ENCODE results near the gene ABCD3. TPM values are rescaled to one million over a fixed set of nuclear protein-coding genes. Genes with fewer than 3 reads are reported as not detected.
A peak's percentile ranks its signal among the peaks of the same experiment; 100 is the strongest.

Gene ABCD3
- total and polyA plus RNA-seq, 2 experiments from 2014 or later: 31.8 to 41.7 TPM

- peaks cover 42% of the 10 kb centered on the region for H3K79me2 ChIP-seq (ENCODE audit: insufficient read depth)
- no peaks in the 10 kb centered on the region for H3K27me3 ChIP-seq (replicated peaks; ENCODE audit: insufficient read depth)
- no peaks in the 10 kb centered on the region for H4K20me1 ChIP-seq (ENCODE audit: insufficient read depth)
- peaks cover 73% of the 10 kb centered on the region for H3F3A ChIP-seq (ENCODE audit: insufficient read depth)
- 1 to 2% methylated on average over 26 of the region's 26 CpGs for WGBS, 2 experiments (ENCODE audit: low coverage in 1 of 2, low lambda C conversion rate in 2 of 2, missing lambda C conversion rate in 2 of 2)
- H2AFZ ChIP-seq: peak overlapping the region; percentile 20; the same call in 1 of the 2 replicates
- H3K9me2 ChIP-seq (ENCODE audit: insufficient read depth): no peaks in the 10 kb centered on the region
- DNase-seq: peak; percentile 72
- H3K4me1 ChIP-seq (ENCODE audit: insufficient read depth): peaks cover 66% of the 10 kb centered on the region
- H3K4me2 ChIP-seq (ENCODE audit: unreplicated experiment): peak overlapping the region; percentile 96
- H3K4me3 ChIP-seq: peak overlapping the region; percentile 90
- peak overlapping the region; percentile 83 for H3K9ac ChIP-seq
- peaks cover 21% of the 10 kb centered on the region for H3K36me3 ChIP-seq (ENCODE audit: low read depth)
- no peaks in the 10 kb centered on the region for H3K9me3 ChIP-seq (ENCODE audit: low read depth)
- in situ Hi-C loops (cut with MboI): no loop called here
- H3K27ac ChIP-seq: peak overlapping the region; percentile 78
- TF ChIP-seq EZH2phosphoT487 (IDR thresholded peaks at IDR 0.05; ENCODE audit: insufficient read depth, low read depth) (no peak), EZH2 (IDR thresholded peaks at IDR 0.05; ENCODE audit: insufficient read depth, poor library complexity, severe bottlenecking) (no peak)
Observed at GRCh38 chr1:94542088-94542870, 124.1 kb downstream of the ABCD3 start.

DNA sequence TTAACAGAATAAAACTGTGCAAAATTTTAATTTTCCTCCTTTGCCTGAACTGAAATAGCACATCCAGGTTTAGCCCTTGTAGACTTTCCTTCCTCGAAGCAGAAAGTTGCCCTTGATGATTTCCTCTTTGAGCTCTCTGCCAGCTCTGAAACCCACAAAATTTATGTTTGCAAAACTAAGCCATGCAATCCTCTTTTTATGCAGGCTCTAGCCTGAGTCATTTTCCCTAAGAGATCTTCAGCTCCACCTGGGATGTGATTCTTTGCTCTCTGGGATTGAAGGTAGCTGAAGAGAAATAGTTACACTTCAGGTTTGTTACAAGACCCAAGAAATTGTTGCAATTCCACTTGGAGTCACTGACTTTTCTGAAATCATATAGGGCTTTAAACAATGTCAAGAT is 124.8 kb downstream of the ABCD3 start:
- Histone ChIP-seq H3K27me3 (replicated peaks; ENCODE audit: insufficient read depth) (no peaks in the 10 kb centered on the region), H3K9ac (peak overlapping the region; percentile 83), H3F3A (ENCODE audit: insufficient read depth) (peaks cover 65% of the 10 kb centered on the region), H4K20me1 (ENCODE audit: insufficient read depth) (no peaks in the 10 kb centered on the region), H3K79me2 (ENCODE audit: insufficient read depth) (peaks cover 35% of the 10 kb centered on the region), H2AFZ (no peak overlapping the region), H3K9me2 (ENCODE audit: insufficient read depth) (no peaks in the 10 kb centered on the region), H3K4me1 (ENCODE audit: insufficient read depth) (peaks cover 58% of the 10 kb centered on the region), H3K36me3 (ENCODE audit: low read depth) (peaks cover 14% of the 10 kb centered on the region), H3K4me2 (ENCODE audit: unreplicated experiment) (peak overlapping the region; percentile 96), H3K27ac (peak overlapping the region; percentile 78), H3K4me3 (peak overlapping the region; percentile 90), H3K9me3 (ENCODE audit: low read depth) (no peaks in the 10 kb centered on the region)
- TF ChIP-seq EZH2 (IDR thresholded peaks at IDR 0.05; ENCODE audit: insufficient read depth, poor library complexity, severe bottlenecking): no peak
- no peak for TF ChIP-seq EZH2phosphoT487 (IDR thresholded peaks at IDR 0.05; ENCODE audit: insufficient read depth, low read depth)
- peak; percentile 74 for DNase-seq
- WGBS, 2 experiments (ENCODE audit: low coverage in 1 of 2, low lambda C conversion rate in 2 of 2, missing lambda C conversion rate in 2 of 2): 12 to 21% methylated on average over 1 of the region's 1 CpG
- in situ Hi-C loops (cut with MboI): no loop called here

- 34 to 42% methylated on average over 4 of the region's 4 CpGs for WGBS, 2 experiments (ENCODE audit: low coverage in 1 of 2, low lambda C conversion rate in 2 of 2, missing lambda C conversion rate in 2 of 2)
- TF ChIP-seq EZH2 (IDR thresholded peaks at IDR 0.05; ENCODE audit: insufficient read depth, poor library complexity, severe bottlenecking) (no peak), EZH2phosphoT487 (IDR thresholded peaks at IDR 0.05; ENCODE audit: insufficient read depth, low read depth) (0 out of 2 replicates have a peak, but pooled peaks have one; percentile 38)
- H3K4me3 ChIP-seq: peak overlapping the region; percentile 27; the same call in 1 of the 2 replicates
Observed at GRCh38 chr1:94543893-94544635, 125.9 kb downstream of the ABCD3 start.

DNA sequence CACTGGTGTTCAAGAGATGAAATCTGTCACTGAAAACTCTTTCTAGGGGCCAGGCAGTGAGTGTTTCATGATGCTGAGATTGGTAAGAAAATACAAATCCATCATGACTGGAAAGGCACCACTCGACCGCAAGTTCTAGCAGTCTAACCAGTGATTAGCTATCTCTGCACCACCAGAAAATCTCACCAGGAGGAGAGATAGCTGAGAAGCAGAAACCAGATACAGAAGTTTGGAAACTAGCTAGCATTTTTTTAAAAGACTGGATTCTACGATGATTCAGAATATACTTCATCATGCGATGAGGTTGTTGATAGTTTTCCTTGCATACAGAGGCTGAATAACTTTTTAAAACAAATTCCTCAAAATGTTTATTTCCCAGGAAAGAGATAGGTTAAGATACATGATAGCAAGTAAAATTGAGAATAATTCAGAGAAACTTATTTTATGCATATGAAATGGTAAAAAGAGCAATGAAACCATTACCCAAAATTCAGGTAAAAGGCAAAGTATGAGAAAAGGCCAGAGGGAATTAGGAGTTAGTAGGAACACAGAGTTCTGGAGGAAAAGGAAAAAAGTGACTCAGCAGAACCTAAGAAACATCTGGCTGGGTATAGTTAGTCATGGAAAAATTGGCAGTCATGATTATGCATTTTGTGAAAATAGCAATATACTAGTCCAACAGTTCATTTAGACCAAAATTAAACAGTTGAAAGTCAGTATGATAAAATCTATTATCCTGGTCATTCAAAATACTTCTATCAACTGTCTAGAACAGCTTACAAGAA is 126.7 kb downstream of the ABCD3 start:
- TF ChIP-seq EZH2phosphoT487 (IDR thresholded peaks at IDR 0.05; ENCODE audit: insufficient read depth, low read depth): no peak
- TF ChIP-seq EZH2 (IDR thresholded peaks at IDR 0.05; ENCODE audit: insufficient read depth, poor library complexity, severe bottlenecking): no peak
- H3F3A ChIP-seq (ENCODE audit: insufficient read depth): peaks cover 46% of the 10 kb centered on the region
- peak overlapping the region; percentile 68 for H3K4me2 ChIP-seq (ENCODE audit: unreplicated experiment)
- peak overlapping the region; percentile 27 for H3K4me3 ChIP-seq
- H3K27ac ChIP-seq: peak overlapping the region; percentile 97
- H3K36me3 ChIP-seq (ENCODE audit: low read depth): no peaks in the 10 kb centered on the region; the same call in 1 of the 2 replicates
- H3K4me1 ChIP-seq (ENCODE audit: insufficient read depth): peaks cover 40% of the 10 kb centered on the region
- DNase-seq: peak; percentile 92
- H3K27me3 ChIP-seq (replicated peaks; ENCODE audit: insufficient read depth): no peaks in the 10 kb centered on the region
- no peaks in the 10 kb centered on the region for H3K9me3 ChIP-seq (ENCODE audit: low read depth)
- in situ Hi-C loops (cut with MboI): no loop called here
- H3K79me2 ChIP-seq (ENCODE audit: insufficient read depth): peaks cover 16% of the 10 kb centered on the region
- WGBS, 2 experiments (ENCODE audit: low coverage in 1 of 2, low lambda C conversion rate in 2 of 2, missing lambda C conversion rate in 2 of 2): 34 to 38% methylated on average over 4 of the region's 4 CpGs
- H2AFZ ChIP-seq: no peak overlapping the region
- H3K9me2 ChIP-seq (ENCODE audit: insufficient read depth): no peaks in the 10 kb centered on the region
- peak overlapping the region; percentile 73 for H3K9ac ChIP-seq
- H4K20me1 ChIP-seq (ENCODE audit: insufficient read depth): no peaks in the 10 kb centered on the region

More at GRCh38 chr1:94543893-94544635, 125.9 kb downstream of the ABCD3 start:
- H4K20me1 ChIP-seq (ENCODE audit: insufficient read depth): no peaks in the 10 kb centered on the region
- peaks cover 5% of the 10 kb centered on the region; the same call in 1 of the 2 replicates for H3K36me3 ChIP-seq (ENCODE audit: low read depth)
- H3K27ac ChIP-seq: peak overlapping the region; percentile 97
- H3K4me2 ChIP-seq (ENCODE audit: unreplicated experiment): peak overlapping the region; percentile 68
- no peaks in the 10 kb centered on the region for H3K9me2 ChIP-seq (ENCODE audit: insufficient read depth)
- peaks cover 48% of the 10 kb centered on the region for H3K4me1 ChIP-seq (ENCODE audit: insufficient read depth)
- DNase-seq: peak; percentile 84
- H3K79me2 ChIP-seq (ENCODE audit: insufficient read depth): peaks cover 24% of the 10 kb centered on the region
- peaks cover 55% of the 10 kb centered on the region for H3F3A ChIP-seq (ENCODE audit: insufficient read depth)
- no peak overlapping the region for H2AFZ ChIP-seq
- no peaks in the 10 kb centered on the region for H3K9me3 ChIP-seq (ENCODE audit: low read depth)
- in situ Hi-C loops (cut with MboI): no loop called here
- H3K27me3 ChIP-seq (replicated peaks; ENCODE audit: insufficient read depth): no peaks in the 10 kb centered on the region
- peak overlapping the region; percentile 73 for H3K9ac ChIP-seq

Data from GM23248 (cell line).